Lung (tissue), 12 donors: ENCODE measurements around the gene PCDH1. TPM values are rescaled to one million over a fixed set of nuclear protein-coding genes. Genes with fewer than 3 reads are reported as not detected.

Experiments used
- ATAC-seq: fragments of 200-7000 bp; cut with Tn5 transposase; one replicate; pipeline ENCODE4 v1.9.1; 2020; ENCODE audit warnings: moderate number of reproducible peaks; ENCODE audit not compliant: insufficient read depth, low FRiP score
- DNase-seq, 3 donors: peaks; one replicate each; pipeline ENCODE4 v3.0.0-alpha.2; 2013 to 2017
- H3K27ac ChIP-seq, 2 donors: one replicate each; pipeline ENCODE4 v1.5.1; 2013; ENCODE audit warnings: mild to moderate bottlenecking in 2 of 2, moderate library complexity in 2 of 2, control low read depth in 1 of 2, inconsistent platforms in 1 of 2, low read depth in 1 of 2, low read length in 1 of 2
- H3K27me3 ChIP-seq, 3 donors: one replicate each; pipeline ENCODE4 v1.5.1; 2013; ENCODE audit warnings: low read length in 2 of 3; ENCODE audit not compliant: control insufficient read depth in 3 of 3, insufficient read depth in 3 of 3
- H3K36me3 ChIP-seq, 4 donors: one replicate each; pipeline ENCODE4 v1.5.1; 2013; ENCODE audit warnings: low read length in 4 of 4, mild to moderate bottlenecking in 1 of 4, moderate library complexity in 1 of 4; ENCODE audit not compliant: control insufficient read depth in 4 of 4, insufficient read depth in 4 of 4
- H3K4me1 ChIP-seq, 5 donors: one replicate each; pipeline ENCODE4 v1.5.1; 2013; ENCODE audit warnings: low read length in 5 of 5, mild to moderate bottlenecking in 2 of 5, moderate library complexity in 1 of 5; ENCODE audit not compliant: control insufficient read depth in 5 of 5, insufficient read depth in 5 of 5
- H3K4me3 ChIP-seq: one replicate; pipeline ENCODE4 v1.5.1; 2013; ENCODE audit warnings: mild to moderate bottlenecking, control low read depth, moderate library complexity
- H3K9ac ChIP-seq, 2 donors: one replicate each; pipeline ENCODE4 v1.5.1; 2013; ENCODE audit warnings: low read length in 2 of 2, control low read depth in 1 of 2; ENCODE audit not compliant: insufficient read depth in 1 of 2
- H3K9me3 ChIP-seq, 4 donors: one replicate each; pipeline ENCODE4 v1.5.1; 2013; ENCODE audit warnings: low read length in 3 of 4, mild to moderate bottlenecking in 1 of 4, moderate library complexity in 1 of 4; ENCODE audit not compliant: control insufficient read depth in 4 of 4, insufficient read depth in 3 of 4
- WGBS, 2 donors: extraction: QIAGEN DNeasy Blood & Tissue Kit; methylation state at CpG; one replicate each; pipeline ENCODE4 v1.1.7; 2013; 5-methylcytosine and 5-hydroxymethylcytosine counted together
- polyA plus RNA-seq, 2 donors: library from polyadenylated mRNA; stranded (reverse); fragments of 200-250 nt; gene quantifications; one replicate each; pipeline ENCODE4 v1.2.1, GENCODE V29; 2013
- total RNA-seq, 2 donors: library from RNA; depleted of rRNA in 1 of 2; stranded (reverse); fragments of >200 nt in 1 of 2; gene quantifications; one replicate each; pipeline ENCODE4 v1.2.1, GENCODE V29; 2014 to 2021
- TF ChIP-seq, protein P1 (sequence below): IDR thresholded peaks from 2 replicates; pipeline ENCODE4 v1.5.1; 2012; ENCODE audit warnings: mild to moderate bottlenecking; ENCODE audit errors: control extremely low read depth, extremely low read depth
- donor health status: control.
- donor health status: control.
- donor health status: Bipolar disorder and iron deficiency.
- donor health status: healthy.
- donor health status: DM: yes; HTN: yes; CAD: no.

PCDH1 gene
- total and polyA plus RNA-seq, 4 donors: 18.2 to 70.2 (median 44.4) TPM

GRCh38 chr5:141920771-141921170 is 42.6 kb upstream of the PCDH1 start:
- Histone ChIP-seq H3K36me3 (peaks cover 2 to 5% (median 4%) of the 10 kb centered on the region in 4 donors), H3K4me3 (no peak overlapping the region), H3K4me1 (peaks cover 5 to 12% (median 5%) of the 10 kb centered on the region in 5 donors), H3K9ac (no peak overlapping the region), H3K27ac (no peak overlapping the region), H3K9me3 (no peaks in the 10 kb centered on the region), H3K27me3 (peaks cover 0 to 11% (median 0%) of the 10 kb centered on the region in 3 donors)
- 88 to 91% methylated on average over 2 of the region's 2 CpGs for WGBS, 2 donors
- TF ChIP-seq, protein P1, sequence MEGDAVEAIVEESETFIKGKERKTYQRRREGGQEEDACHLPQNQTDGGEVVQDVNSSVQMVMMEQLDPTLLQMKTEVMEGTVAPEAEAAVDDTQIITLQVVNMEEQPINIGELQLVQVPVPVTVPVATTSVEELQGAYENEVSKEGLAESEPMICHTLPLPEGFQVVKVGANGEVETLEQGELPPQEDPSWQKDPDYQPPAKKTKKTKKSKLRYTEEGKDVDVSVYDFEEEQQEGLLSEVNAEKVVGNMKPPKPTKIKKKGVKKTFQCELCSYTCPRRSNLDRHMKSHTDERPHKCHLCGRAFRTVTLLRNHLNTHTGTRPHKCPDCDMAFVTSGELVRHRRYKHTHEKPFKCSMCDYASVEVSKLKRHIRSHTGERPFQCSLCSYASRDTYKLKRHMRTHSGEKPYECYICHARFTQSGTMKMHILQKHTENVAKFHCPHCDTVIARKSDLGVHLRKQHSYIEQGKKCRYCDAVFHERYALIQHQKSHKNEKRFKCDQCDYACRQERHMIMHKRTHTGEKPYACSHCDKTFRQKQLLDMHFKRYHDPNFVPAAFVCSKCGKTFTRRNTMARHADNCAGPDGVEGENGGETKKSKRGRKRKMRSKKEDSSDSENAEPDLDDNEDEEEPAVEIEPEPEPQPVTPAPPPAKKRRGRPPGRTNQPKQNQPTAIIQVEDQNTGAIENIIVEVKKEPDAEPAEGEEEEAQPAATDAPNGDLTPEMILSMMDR: no peak
- ATAC-seq (no peak), DNase-seq (no peak)

- Histone ChIP-seq H3K9ac (no peak overlapping the region), H3K4me1 (peaks cover 3 to 11% (median 5%) of the 10 kb centered on the region in 5 donors), H3K27ac (no peak overlapping the region), H3K27me3 (peaks cover 0 to 11% (median 0%) of the 10 kb centered on the region in 3 donors), H3K4me3 (no peak overlapping the region), H3K36me3 (no peaks in the 10 kb centered on the region), H3K9me3 (no peaks in the 10 kb centered on the region)
- no peak for DNase-seq
- TF ChIP-seq, protein P1: no peak
- WGBS, 2 donors: 92 to 94% methylated on average over 8 of the region's 8 CpGs
- ATAC-seq: no peak
Measured at GRCh38 chr5:141919218-141920119, 41.3 kb upstream of the PCDH1 start.

DNA sequence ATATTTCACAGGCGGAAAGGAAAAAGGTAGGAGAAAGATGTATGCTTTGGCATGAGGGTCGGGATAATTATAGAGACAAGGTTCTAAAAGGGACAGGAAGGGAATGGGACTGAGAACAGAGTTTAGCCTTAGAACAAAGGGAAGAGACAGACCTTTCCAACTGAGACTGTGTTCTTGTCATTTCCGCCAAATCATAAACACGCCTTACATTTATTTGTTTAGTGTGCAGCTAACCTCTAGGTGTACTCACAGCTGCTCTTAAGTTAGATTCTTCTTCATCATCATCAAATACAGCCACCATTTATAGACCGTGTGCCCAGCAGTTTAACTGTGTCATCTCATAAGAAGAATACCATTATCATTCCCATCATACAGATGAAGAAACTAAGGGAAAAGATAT is 39.5 kb upstream of the PCDH1 start:
- WGBS, 2 donors: 91 to 92% methylated on average over 5 of the region's 5 CpGs
- Histone ChIP-seq H3K9ac (no peak overlapping the region), H3K36me3 (no peaks in the 10 kb centered on the region)

More for the DNA sequence above, 39.5 kb upstream of the PCDH1 start:
- H3K27ac ChIP-seq: no peak overlapping the region
- DNase-seq (no peak), ATAC-seq (no peak)
- H3K4me3 ChIP-seq: no peak overlapping the region
- H3K9me3 ChIP-seq: peaks cover 0 to 2% (median 0%) of the 10 kb centered on the region in 4 donors
- peaks cover 0 to 17% (median 7%) of the 10 kb centered on the region in 3 donors for H3K27me3 ChIP-seq
- TF ChIP-seq, protein P1: no peak
- peaks cover 0 to 14% (median 2%) of the 10 kb centered on the region in 5 donors for H3K4me1 ChIP-seq
